Bladder microvascular endothelial cell (primary cell): ENCODE measurements around the gene PRR23A. TPM values are rescaled to one million over a fixed set of nuclear protein-coding genes. Genes with fewer than 3 reads are reported as not detected.

Source experiments
- total RNA-seq: library from RNA; depleted of rRNA; stranded (reverse); fragments of >200 nt; gene quantifications from 2 replicates; pipeline ENCODE4 v1.2.3, GENCODE V29; 2014

The PRR23A gene
- not detected in 2 replicates for total RNA-seq

DNA sequence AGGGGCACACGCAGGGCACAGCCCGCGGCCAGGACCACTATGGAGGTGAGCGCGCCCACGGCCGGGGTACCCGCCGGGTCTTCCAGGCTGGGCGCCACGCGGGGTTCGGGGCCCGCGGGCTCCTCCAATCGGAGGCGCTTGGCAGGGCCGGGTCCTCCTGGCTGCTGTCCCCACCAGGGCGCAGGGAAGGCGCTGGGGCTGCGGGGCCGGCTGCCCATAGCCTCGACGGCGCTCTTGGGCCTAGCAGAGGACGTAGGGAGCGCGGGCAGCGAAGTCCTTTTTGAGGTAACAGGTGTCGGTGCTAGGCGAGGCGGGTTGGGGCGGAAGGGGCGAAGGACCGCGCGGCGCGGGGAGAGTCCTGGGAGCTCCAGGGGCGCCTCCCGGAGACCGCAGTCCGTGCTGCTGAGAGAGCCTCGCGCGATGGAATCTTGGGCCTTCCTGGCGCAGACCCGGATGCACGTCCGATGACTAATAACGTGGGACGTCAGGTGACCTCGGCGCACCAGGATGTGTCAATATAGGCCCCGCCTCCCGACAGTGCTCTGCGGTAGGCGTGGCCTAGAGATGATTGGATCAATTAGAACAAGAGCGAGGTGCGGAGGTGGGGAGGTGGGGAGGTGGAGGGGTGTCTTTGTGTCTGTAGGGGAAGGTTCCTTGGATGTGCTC, at the start of gene PRR23A:
Gene PRR23A (minus strand): TSS at position 218 of the 666 bp plus-strand sequence. CDS start 0 bp downstream, at position 218.

DNA sequence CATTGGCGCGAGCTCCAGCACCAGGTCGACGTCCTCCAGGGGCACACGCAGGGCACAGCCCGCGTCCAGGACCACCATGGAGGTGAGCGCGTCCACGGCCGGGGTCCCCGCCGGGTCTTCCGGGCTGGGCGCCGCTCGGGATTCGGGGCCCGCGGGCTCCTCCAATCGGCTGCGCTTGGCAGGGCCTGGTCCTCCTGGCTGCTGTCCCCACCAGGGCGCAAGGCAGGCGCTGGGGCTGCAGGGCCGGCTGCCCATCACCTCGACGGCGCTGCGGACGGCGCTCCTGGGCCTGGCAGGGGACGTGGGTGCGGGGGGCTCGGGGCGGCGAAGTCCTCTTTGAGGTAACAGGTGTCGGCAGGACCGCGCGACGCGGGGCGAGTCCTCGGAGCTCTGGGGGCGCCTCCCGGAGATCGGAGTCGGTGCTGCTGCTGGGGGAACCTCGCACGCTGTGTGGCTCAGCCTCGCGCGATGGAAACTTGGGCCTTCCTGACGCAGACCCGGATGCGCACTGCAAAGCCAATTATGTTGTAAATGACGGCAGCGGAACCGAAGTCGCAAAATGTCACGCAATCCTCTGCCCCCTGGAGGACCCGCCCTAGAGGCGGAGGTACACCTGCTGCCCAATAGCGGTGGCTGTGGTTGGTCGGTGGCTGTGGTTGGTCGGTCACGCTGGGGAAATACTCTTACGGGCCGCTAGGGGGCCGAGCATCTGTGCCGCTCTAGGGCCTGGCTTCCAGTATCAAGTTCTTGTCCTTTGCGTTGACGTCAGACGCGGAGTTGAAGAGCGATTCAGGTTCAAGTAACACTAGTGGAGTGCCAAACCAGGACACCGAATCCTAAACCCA, 38.5 kb upstream of the PRR23A start, which contains the start of gene PRR23C:
Gene PRR23C (minus strand): TSS at position 527 of the 845 bp plus-strand sequence. CDS start 272 bp downstream, at position 255.

DNA sequence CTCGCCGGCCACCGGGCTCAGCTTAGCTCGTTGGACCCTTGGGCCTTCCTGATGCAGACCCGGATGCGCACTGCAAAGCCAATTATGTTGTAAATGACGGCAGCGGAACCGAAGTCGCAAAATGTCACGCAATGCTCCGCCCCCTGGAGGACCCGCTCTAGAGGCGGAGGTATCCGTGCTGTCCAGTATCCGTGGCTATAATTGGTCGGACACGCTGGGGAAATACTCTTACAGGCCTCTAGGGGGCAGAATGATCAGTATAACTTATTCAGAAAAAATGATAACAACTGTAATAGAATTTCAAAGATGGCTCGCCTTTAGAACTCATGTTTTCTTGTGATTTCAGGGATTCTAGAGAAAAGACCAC, 14.8 kb upstream of the PRR23A start, which contains the start of gene PRR23B:
Gene PRR23B (minus strand): TSS at position 59 of the 367 bp plus-strand sequence. CDS start 265 bp downstream, outside the sequence.

Other genes starting within 250 kb of the PRR23A start
- 11.2 and 30.6 TPM in 2 replicates for gene PIK3CB, start 171.3 kb downstream of the PRR23A start, total RNA-seq
- under 0.01 TPM in 1 of 2 replicates, not detected in the other for gene FOXL2, start 59.1 kb downstream of the PRR23A start, total RNA-seq
- gene FOXL2NB, start 59.1 kb downstream of the PRR23A start, total RNA-seq: not detected in 2 replicates
- not detected in 2 replicates for gene PRR23B, start 14.7 kb upstream of the PRR23A start, total RNA-seq
- gene PRR23C, start 38.6 kb upstream of the PRR23A start, total RNA-seq: not detected in 2 replicates